DND-41 (cell line): ENCODE results near the gene LRPPRC.

Experiments used
- ATAC-seq: fragments of 200-7000 bp; cut with Tn5 transposase; 3 replicates; pipeline ENCODE4 v1.9.1; 2021; ENCODE audit warnings: low read depth; ENCODE audit not compliant: insufficient read depth
- DNase-seq: peaks from one replicate; pipeline ENCODE4 v3.0.0-alpha.2; 2020
- H2AFZ ChIP-seq: 2 replicates; pipeline ENCODE4 v1.6.0; 2012; ENCODE audit warnings: low read depth, low read length
- H3K27ac ChIP-seq: 2 replicates; pipeline ENCODE4 v1.5.1; 2012; ENCODE audit warnings: low read length, inconsistent platforms
- H3K27me3 ChIP-seq: fragments of 200-600 bp; sonication (generic); 2 replicates; pipeline ENCODE4 v1.6.0; 2012; ENCODE audit warnings: low read length, mild to moderate bottlenecking, inconsistent platforms; ENCODE audit not compliant: insufficient read depth, poor library complexity
- H3K36me3 ChIP-seq: 2 replicates; pipeline ENCODE4 v1.5.1; 2012; ENCODE audit warnings: low read length, inconsistent platforms; ENCODE audit not compliant: insufficient read depth
- H3K4me1 ChIP-seq: 2 replicates; pipeline ENCODE4 v1.5.1; 2012; ENCODE audit warnings: mild to moderate bottlenecking, low read length; ENCODE audit not compliant: insufficient read depth
- H3K4me2 ChIP-seq: 2 replicates; pipeline ENCODE4 v1.6.0; 2012; ENCODE audit warnings: mild to moderate bottlenecking, moderate library complexity, low read length, inconsistent platforms; ENCODE audit not compliant: insufficient read depth
- H3K4me3 ChIP-seq, 2 experiments: fragments of 200-600 bp in 1 of 2; shearing (Covaris generic) in 1 of 2; 2 replicates each; pipeline ENCODE4 v1.5.1; 2012 to 2016; ENCODE audit warnings: inconsistent platforms in 2 of 2, low read length in 2 of 2, mild to moderate bottlenecking in 2 of 2, low read depth in 1 of 2, moderate library complexity in 1 of 2
- H3K79me2 ChIP-seq: 2 replicates; pipeline ENCODE4 v1.6.0; 2012; ENCODE audit warnings: low read length, inconsistent platforms; ENCODE audit not compliant: insufficient read depth
- H3K9ac ChIP-seq: 2 replicates; pipeline ENCODE4 v1.6.0; 2012; ENCODE audit warnings: low read depth, mild to moderate bottlenecking, inconsistent platforms, low read length, moderate library complexity
- H3K9me3 ChIP-seq: 2 replicates; pipeline ENCODE4 v1.5.1; 2012; ENCODE audit warnings: low read length, moderate library complexity, mild to moderate bottlenecking, inconsistent platforms; ENCODE audit not compliant: insufficient read depth, severe bottlenecking
- H4K20me1 ChIP-seq: 2 replicates; pipeline ENCODE4 v1.6.0; 2012; ENCODE audit warnings: low read length; ENCODE audit not compliant: insufficient read depth
- EZH2 ChIP-seq: IDR thresholded peaks from 3 replicates; pipeline ENCODE4 v1.6.1; 2012; ENCODE audit warnings: borderline replicate concordance, low read depth, mild to moderate bottlenecking, moderate library complexity, low read length, inconsistent platforms; ENCODE audit not compliant: severe bottlenecking
- TF ChIP-seq, protein P1 (sequence below): IDR thresholded peaks from 2 replicates; pipeline ENCODE4 v1.5.1; 2012; ENCODE audit warnings: borderline replicate concordance, low read length, moderate library complexity, mild to moderate bottlenecking; ENCODE audit not compliant: poor library complexity, severe bottlenecking; ENCODE audit errors: extremely low read depth

The LRPPRC gene

GRCh38 chr2:43838560-43839267, 157.1 kb downstream of the LRPPRC start, which contains the start of the genes ABCG5 and ABCG8:
ABCG5 (minus strand) TSS chr2:43838839; CDS start chr2:43838679, 160 bp downstream.
ABCG8 (plus strand) TSS chr2:43838971; CDS start chr2:43839054, 83 bp downstream.
- no peaks in the 10 kb centered on the region for H3K4me1 ChIP-seq
- no peak for TF ChIP-seq EZH2
- TF ChIP-seq, protein P1, sequence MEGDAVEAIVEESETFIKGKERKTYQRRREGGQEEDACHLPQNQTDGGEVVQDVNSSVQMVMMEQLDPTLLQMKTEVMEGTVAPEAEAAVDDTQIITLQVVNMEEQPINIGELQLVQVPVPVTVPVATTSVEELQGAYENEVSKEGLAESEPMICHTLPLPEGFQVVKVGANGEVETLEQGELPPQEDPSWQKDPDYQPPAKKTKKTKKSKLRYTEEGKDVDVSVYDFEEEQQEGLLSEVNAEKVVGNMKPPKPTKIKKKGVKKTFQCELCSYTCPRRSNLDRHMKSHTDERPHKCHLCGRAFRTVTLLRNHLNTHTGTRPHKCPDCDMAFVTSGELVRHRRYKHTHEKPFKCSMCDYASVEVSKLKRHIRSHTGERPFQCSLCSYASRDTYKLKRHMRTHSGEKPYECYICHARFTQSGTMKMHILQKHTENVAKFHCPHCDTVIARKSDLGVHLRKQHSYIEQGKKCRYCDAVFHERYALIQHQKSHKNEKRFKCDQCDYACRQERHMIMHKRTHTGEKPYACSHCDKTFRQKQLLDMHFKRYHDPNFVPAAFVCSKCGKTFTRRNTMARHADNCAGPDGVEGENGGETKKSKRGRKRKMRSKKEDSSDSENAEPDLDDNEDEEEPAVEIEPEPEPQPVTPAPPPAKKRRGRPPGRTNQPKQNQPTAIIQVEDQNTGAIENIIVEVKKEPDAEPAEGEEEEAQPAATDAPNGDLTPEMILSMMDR: no peak
- no peaks in the 10 kb centered on the region for H3K9me3 ChIP-seq
- no peaks in the 10 kb centered on the region for H3K79me2 ChIP-seq
- no peak within 1 kb of the TSS for H2AFZ ChIP-seq
- DNase-seq (no peak), ATAC-seq (no peak)
- H4K20me1 ChIP-seq: no peaks in the 10 kb centered on the region
- H3K27ac ChIP-seq: no peak within 1 kb of the TSS
- no peak within 1 kb of the TSS for H3K4me2 ChIP-seq
- no peaks in the 10 kb centered on the region for H3K36me3 ChIP-seq
- no peak within 1 kb of the TSS for H3K4me3 ChIP-seq
- H3K27me3 ChIP-seq: peaks cover 20% of the 10 kb centered on the region
- H3K9ac ChIP-seq: no peak within 1 kb of the TSS

DNA sequence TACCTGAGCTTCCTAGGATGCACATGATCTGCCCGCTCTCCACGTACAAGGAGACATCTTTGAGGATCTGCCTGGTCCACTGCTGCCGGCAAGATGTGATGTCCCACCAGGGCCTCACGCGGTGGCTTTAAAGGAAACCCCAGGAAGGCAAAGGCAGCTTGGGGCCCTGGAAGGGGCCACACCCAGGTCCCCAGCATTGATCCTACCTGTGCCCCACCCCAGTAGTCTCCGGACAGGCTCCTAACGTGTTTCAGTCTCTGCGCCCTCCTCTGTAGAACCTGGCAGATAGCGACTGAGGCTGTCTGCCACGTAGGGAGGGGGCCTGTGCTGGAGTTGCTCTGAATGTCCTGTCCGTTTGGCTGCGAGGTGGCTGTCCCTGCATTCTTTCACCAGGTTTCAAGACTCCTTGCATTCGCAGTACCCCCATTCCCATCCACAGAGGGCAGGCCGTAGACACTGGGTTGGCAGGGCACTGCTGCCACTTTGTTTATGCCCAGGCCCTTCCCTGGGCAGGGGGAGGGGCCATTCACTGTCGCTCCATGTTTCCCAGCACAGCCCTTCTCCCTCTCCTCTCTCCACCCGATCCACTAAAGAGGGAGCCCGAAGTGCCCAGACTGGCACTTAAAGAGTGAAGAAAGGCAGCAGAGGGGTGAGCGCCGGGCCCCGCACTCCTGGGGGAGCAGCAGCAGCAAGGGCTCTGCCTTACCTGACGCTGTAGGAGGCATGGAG, 157.8 kb downstream of the LRPPRC start:
- H3K9me3 ChIP-seq: no peaks in the 10 kb centered on the region
- no peak overlapping the region for H2AFZ ChIP-seq
- H3K4me1 ChIP-seq: no peaks in the 10 kb centered on the region
- no peaks in the 10 kb centered on the region for H3K79me2 ChIP-seq
- no peak overlapping the region for H3K4me2 ChIP-seq
- no peaks in the 10 kb centered on the region for H4K20me1 ChIP-seq
- H3K27ac ChIP-seq: no peak overlapping the region
- no peak for DNase-seq
- H3K36me3 ChIP-seq: no peaks in the 10 kb centered on the region
- H3K4me3 ChIP-seq: no peak overlapping the region
- ATAC-seq: no peak
- no peak for TF ChIP-seq EZH2
- TF ChIP-seq, protein P1: no peak
- H3K9ac ChIP-seq: no peak overlapping the region
- peaks cover 17% of the 10 kb centered on the region for H3K27me3 ChIP-seq

DNA sequence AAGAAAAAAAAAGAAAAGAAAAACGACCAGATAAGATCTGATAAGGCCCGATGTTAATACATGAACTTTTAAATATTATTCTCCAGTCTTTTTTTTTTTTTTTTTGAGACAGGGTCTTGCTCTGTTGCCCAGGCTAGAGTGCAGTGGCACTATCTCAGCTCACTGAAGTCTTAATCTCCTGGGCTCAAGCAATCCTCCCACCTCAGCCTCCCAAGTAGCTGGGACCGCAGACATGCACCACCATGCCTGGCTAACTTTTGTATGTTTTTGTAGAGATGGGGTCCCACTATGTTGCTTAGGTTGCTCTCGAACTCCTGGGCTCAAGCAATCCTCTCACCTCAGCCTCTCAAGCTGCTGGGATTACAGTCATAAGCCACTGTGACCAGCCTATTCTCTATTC, 158.8 kb downstream of the LRPPRC start:
- Histone ChIP-seq H3K4me2 (no peak overlapping the region), H3K36me3 (no peaks in the 10 kb centered on the region), H3K9ac (no peak overlapping the region), H4K20me1 (no peaks in the 10 kb centered on the region), H3K4me3 (no peak overlapping the region), H3K79me2 (no peaks in the 10 kb centered on the region), H3K27ac (no peak overlapping the region), H3K4me1 (no peaks in the 10 kb centered on the region), H2AFZ (no peak overlapping the region), H3K27me3 (peaks cover 7% of the 10 kb centered on the region), H3K9me3 (no peaks in the 10 kb centered on the region)
- no peak for ATAC-seq
- no peak for DNase-seq
- no peak for TF ChIP-seq EZH2
- TF ChIP-seq, protein P1: no peak
